AML-193 (cell line): ENCODE data around the gene HACD2.

Source experiments
- DNase-seq, 2 experiments: peaks; one replicate each; lab custom pipeline; 2025; lab: John Stamatoyannopoulos, UW

HACD2 gene

GRCh38 chr3:123571264-123571972, 13.4 kb downstream of the HACD2 start:
- DNase-seq = peak; percentile 14 to 41

GRCh38 chr3:123568875-123569274, 16.0 kb downstream of the HACD2 start:
- no peak for DNase-seq

- DNase-seq = no peak
These were observed 16.8 kb downstream of the HACD2 start for GRCh38 chr3:123568034-123568433.

- DNase-seq = no peak
These were observed 20.8 kb downstream of the HACD2 start for GRCh38 chr3:123564056-123564455.

- DNase-seq = no peak
These were observed 22.3 kb downstream of the HACD2 start for GRCh38 chr3:123562547-123562946.

GRCh38 chr3:123561188-123561587, 23.7 kb downstream of the HACD2 start:
- no peak for DNase-seq

- peak; percentile 57 to 78 for DNase-seq
These were observed 25.6 kb downstream of the HACD2 start for GRCh38 chr3:123559040-123559861.

- DNase-seq = no peak
These were observed 31.3 kb downstream of the HACD2 start for GRCh38 chr3:123553536-123553935.

- no peak for DNase-seq
These were observed 32.1 kb downstream of the HACD2 start for GRCh38 chr3:123552768-123553167.

- DNase-seq = peak; percentile 39 to 60
These were observed 32.6 kb downstream of the HACD2 start for GRCh38 chr3:123552095-123552714.

GRCh38 chr3:123547881-123548519, 36.9 kb downstream of the HACD2 start:
- no peak for DNase-seq

- DNase-seq = no peak
These were observed 38.6 kb downstream of the HACD2 start for GRCh38 chr3:123546133-123546755.

- DNase-seq = no peak
These were observed 40.9 kb downstream of the HACD2 start for GRCh38 chr3:123543950-123544349.

GRCh38 chr3:123540285-123540684, 44.6 kb downstream of the HACD2 start:
- DNase-seq = no peak

- DNase-seq = no peak
These were observed 48.5 kb downstream of the HACD2 start for GRCh38 chr3:123536153-123536895.

GRCh38 chr3:123535580-123535979, 49.3 kb downstream of the HACD2 start:
- no peak for DNase-seq

GRCh38 chr3:123534264-123534663, 50.6 kb downstream of the HACD2 start:
- no peak for DNase-seq

- no peak for DNase-seq
These were observed 51.2 kb downstream of the HACD2 start for GRCh38 chr3:123533554-123534159.

GRCh38 chr3:123528130-123528529, 56.7 kb downstream of the HACD2 start:
- no peak for DNase-seq

- no peak for DNase-seq
These were observed 57.8 kb downstream of the HACD2 start for GRCh38 chr3:123527046-123527445.

- DNase-seq = no peak
These were observed 58.4 kb downstream of the HACD2 start for GRCh38 chr3:123526474-123526873.
